Hematopoietic multipotent progenitor cell treated with erythropoietin and hydrocortisone succinate and interleukin-3 and kit ligand, for 15 days (in vitro differentiated cells): ENCODE data around the gene PDGFD.

Source experiments
- DNase-seq: peaks from one replicate; pipeline ENCODE4 v3.0.0-alpha.2; 2015; ENCODE audit warnings: low spot score

PDGFD gene

DNA sequence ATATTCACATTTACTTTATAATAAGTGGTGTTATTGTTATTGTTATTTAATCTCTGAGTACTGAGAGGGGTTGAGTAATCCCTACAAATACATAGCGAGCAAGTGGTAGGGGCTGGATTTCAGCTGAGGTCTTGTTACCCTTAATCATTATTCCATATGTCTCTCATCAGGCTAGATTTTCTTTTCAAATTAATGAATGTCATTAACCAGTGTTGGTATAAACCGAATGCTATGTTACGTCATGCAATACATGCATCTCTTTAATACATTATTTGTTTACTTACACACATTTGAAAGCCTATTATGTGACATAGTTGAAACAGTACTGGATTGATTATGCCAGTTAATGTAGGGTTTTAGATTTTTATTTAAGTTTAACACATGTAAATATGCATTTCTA is 18.9 kb downstream of the PDGFD start:
- DNase-seq: no peak

- no peak for DNase-seq
Measured at GRCh38 chr11:104142698-104143097, 21.2 kb downstream of the PDGFD start.

DNA sequence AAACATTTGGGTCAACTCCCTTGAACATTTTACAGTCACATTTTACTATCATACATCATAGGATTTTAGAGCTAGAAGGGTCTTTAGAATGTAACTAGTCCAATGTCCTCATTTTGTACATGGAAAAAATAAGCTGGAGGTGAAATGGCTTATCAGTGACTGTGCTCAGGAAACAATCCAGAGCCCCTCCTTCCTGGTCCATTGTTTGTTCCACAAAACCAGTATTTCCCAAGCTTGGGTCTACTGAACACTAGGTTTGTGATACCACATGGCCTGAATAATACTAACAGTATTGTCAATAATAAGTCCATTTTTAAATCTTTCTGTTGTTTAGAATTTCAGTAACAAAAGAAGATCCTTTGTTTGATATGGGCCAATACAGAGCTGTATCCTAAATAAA is 27.1 kb downstream of the PDGFD start:
- DNase-seq: no peak

- no peak for DNase-seq
Measured at GRCh38 chr11:104134745-104135144, 29.2 kb downstream of the PDGFD start.

- no peak for DNase-seq
Measured at GRCh38 chr11:104130161-104130560, 33.8 kb downstream of the PDGFD start.

GRCh38 chr11:104129145-104129544 is 34.8 kb downstream of the PDGFD start:
- no peak for DNase-seq

GRCh38 chr11:104127828-104128227 is 36.1 kb downstream of the PDGFD start:
- no peak for DNase-seq

- no peak for DNase-seq
Measured at GRCh38 chr11:104126464-104126863, 37.5 kb downstream of the PDGFD start.

GRCh38 chr11:104124979-104125378 is 39.0 kb downstream of the PDGFD start:
- DNase-seq: no peak

- no peak for DNase-seq
Measured at GRCh38 chr11:104122836-104123235, 41.1 kb downstream of the PDGFD start.

DNA sequence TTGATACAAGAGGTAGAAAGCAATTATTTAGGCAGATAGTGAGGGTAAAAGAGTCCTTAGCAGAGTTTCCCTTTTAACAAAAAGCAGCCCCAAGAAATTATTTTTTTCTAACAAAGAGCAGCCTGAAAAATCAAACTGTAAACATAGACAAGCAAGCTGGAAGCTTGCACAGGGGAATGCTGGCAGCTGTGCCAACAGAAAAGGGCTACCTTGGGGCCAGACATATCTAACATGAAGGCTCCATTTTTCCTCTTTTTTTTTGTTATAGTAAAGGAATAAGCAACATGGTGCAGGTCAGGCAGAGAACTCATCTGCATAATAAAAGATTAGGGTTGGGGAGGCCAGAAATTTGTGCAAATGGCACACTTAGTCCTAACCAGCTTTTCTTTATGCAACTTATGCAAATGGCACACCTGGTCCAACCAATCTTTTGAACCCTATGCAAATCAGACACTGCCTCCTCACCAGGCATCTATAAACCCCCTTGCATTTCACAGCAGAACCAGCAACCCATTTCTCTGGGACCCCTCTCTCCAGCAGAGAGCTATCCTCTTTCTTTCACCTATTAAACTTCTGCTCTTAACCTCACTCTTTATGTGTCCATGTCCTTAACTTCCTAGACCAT is 41.8 kb downstream of the PDGFD start:
- DNase-seq: no peak

DNA sequence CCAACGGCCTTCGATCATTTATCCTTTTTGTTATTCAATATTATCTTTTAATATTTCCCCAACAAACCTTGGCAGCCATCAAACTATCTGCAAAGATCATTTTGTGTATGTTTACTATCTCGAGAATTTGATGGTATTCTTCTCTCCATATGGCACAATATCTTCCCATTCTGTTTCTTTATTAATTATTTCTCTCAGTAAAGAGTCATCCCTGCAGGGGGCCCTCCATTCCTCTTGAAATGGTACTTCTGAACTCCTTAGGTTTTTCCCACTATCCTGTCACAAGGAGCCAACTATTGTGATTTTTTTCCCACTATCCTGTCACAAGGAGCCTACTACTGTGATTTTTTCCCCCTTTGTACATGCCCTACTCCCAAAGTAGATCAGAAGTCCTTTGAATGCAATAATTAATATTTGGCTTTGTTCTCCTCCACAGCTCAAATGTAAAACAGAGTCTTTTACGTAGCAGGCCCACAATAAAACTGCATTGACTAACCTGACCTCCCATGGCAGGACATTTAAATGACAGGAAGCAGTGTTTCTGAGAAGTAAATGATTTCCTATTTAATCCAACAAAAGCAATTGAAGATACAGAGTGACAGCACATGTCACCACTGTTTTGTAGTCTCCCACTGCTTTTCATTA is 43.3 kb downstream of the PDGFD start:
- no peak for DNase-seq

GRCh38 chr11:104118105-104118744 is 45.7 kb downstream of the PDGFD start:
- no peak for DNase-seq

DNA sequence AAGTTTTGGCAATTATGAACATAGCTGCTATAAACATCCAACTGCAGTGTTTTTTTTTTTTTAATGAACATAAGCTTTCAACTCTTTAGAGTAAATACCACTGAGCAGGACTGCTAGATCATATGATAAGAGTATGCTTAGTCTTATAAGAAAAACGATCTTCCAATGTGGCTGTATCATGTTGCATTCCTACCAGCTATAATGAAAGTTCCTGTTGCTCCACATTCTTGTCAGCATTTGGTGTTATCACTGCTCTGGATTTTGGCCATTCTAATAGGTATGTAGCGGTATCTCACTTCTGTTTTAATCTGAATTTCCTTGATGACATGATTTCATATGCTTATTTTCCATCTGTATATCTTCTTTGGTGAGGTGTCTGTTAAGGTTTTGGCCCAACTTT is 50.4 kb downstream of the PDGFD start:
- no peak for DNase-seq

DNA sequence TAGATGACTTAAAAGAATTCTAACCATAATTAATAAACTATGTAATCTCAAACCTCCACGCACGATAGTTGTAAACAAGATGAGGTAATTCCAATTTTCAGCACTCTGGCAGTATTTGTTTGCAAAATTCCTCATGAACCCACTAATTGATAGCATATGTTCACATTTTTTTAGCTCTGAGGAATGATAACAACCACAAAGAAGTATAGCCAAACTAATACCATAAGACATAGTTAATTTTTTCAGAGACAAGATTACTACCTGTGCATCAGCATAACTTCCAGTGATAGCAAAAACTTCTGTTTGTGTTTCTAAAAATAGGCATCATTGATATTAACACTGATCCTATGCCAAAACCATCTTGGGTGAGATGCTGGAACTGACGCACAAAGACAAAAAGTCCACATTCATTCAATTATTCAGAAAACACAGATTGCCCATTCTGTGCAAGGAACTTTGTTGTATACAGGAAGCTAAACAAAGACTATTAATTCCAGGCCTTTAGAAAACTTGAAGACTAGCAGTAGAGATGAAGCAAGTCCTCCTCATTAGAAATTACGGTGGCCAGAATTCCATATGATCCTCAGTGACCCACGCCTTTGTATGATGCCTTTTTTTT is 57.7 kb downstream of the PDGFD start:
- DNase-seq: no peak

DNA sequence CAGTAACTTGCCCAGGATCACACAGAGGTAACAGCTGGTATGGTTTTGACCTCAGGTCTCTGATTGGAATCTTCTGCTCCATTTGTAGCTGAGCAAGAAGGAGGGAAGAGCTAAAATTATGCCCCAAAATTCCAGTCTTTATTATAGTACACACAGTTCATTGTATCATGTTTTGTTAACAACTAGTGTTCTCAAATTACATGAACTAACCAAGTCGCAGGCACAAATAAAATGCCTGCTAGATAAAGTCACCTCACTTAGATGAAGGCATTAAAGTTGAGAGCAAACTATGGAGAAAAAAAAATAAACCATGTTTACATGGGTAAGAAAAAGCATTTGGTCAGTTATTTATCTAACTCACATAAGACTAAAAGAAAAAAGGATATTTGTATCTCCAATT is 58.8 kb downstream of the PDGFD start:
- no peak for DNase-seq

- DNase-seq: no peak
Measured at GRCh38 chr11:104104664-104105063, 59.3 kb downstream of the PDGFD start.

DNA sequence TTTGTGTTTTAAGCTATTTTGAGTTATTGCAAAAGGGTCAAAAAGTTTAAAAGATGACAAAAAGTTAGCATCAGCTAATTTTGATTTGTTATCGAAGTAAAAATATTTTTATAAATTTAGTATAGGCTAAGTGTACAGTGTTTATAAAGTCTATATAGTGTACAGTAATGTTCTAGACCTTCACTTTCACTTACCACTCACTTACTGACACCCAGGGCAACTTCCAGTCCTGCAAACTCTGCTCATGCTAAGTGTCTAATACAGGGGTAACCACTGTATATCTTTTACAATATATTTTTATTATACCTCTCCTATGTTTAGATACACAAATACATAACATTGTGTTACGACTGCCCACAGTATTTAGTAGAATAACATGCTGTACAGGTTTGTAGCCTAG is 59.7 kb downstream of the PDGFD start:
- no peak for DNase-seq

GRCh38 chr11:104098555-104098954 is 65.4 kb downstream of the PDGFD start:
- DNase-seq: no peak

GRCh38 chr11:104098132-104098531 is 65.8 kb downstream of the PDGFD start:
- no peak for DNase-seq

DNA sequence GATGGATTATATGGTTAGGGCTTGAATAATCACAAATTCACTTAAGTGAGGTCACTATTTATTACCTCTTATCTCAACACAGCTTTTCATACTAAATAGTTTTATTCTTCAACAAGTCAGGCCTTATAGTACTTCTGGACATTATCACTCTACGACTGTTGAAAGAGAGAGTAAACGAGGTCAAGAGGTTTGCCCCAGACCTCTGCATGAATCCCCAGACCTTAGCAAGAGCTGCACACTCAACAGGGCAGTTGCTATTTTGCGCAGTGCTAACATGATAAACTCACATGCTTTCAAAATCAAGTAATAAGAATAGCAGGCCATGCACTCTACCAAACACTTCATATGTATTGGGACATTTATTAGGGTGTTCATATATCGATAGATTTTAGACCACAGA is 67.0 kb downstream of the PDGFD start:
- no peak for DNase-seq

- DNase-seq: no peak
Measured at GRCh38 chr11:104095791-104096190, 68.2 kb downstream of the PDGFD start.

- no peak for DNase-seq
Measured at GRCh38 chr11:104094576-104094975, 69.4 kb downstream of the PDGFD start.
